Panc1 (cell line): ENCODE data around the gene CHIC2. TPM values are rescaled to one million over a fixed set of nuclear protein-coding genes. Genes with fewer than 3 reads are reported as not detected.
A peak's percentile ranks its signal among the peaks of the same experiment; 100 is the strongest.
"Not testable (repeated sequence)": the region's sequence is repeated elsewhere in the genome, so short reads cannot be mapped to it uniquely, and the experiment has no call there.

ENCODE experiments used
- ATAC-seq: fragments of 200-7000 bp; cut with Tn5 transposase; 2 replicates; pipeline ENCODE4 v1.9.1; 2020; ENCODE audit warnings: mild to moderate bottlenecking, moderate library complexity
- BruUV-seq: library from RNA; stranded (reverse); fragments of 400-500 nt; replicated peaks from 2 replicates; lab custom pipeline; 2021; lab: Mats Ljungman, UMichigan
- CTCF ChIA-PET: fragments of 300-600 bp; sonication (Branson Sonifier 250); formaldehyde crosslinking; loops from one replicate; lab custom pipeline; 2022; ENCODE audit warnings: antibody characterized with exemption; lab: Charles Lee
- POLR2A ChIA-PET: fragments of 300-600 bp; sonication (Branson Sonifier 250); formaldehyde crosslinking; loops from one replicate; lab custom pipeline; 2022; ENCODE audit warnings: antibody characterized with exemption; lab: Charles Lee
- DNase-seq: peaks from one replicate; pipeline ENCODE4 v3.0.0-alpha.2; 2010; ENCODE audit warnings: low read depth, low spot score
- H3K27ac ChIP-seq: 2 replicates; pipeline ENCODE4 v1.5.1; 2011; ENCODE audit warnings: mild to moderate bottlenecking, low read length, inconsistent platforms
- H3K27me3 ChIP-seq: fragments of 200-500 bp; sonication (Bioruptor generic); 2 replicates; pipeline ENCODE4 v1.6.0; 2014; ENCODE audit warnings: low read length, inconsistent platforms; ENCODE audit not compliant: control insufficient read depth, insufficient read depth
- H3K36me3 ChIP-seq: fragments of 200-500 bp; sonication (Bioruptor generic); 2 replicates; pipeline ENCODE4 v1.5.1; 2014; ENCODE audit warnings: inconsistent platforms, mild to moderate bottlenecking, low read length, moderate library complexity; ENCODE audit not compliant: control insufficient read depth, insufficient read depth
- H3K4me1 ChIP-seq: 2 replicates; pipeline ENCODE4 v1.5.1; 2011; ENCODE audit warnings: inconsistent platforms, mild to moderate bottlenecking, low read length, moderate library complexity; ENCODE audit not compliant: control insufficient read depth, insufficient read depth
- H3K4me3 ChIP-seq, 2 experiments: 2 replicates each; pipeline ENCODE4 v1.5.1; 2011 to 2012; ENCODE audit warnings: low read depth in 2 of 2, low read length in 2 of 2, mild to moderate bottlenecking in 2 of 2, inconsistent platforms in 1 of 2, moderate library complexity in 1 of 2
- H3K9me3 ChIP-seq: fragments of 200-500 bp; sonication (Bioruptor generic); 2 replicates; pipeline ENCODE4 v1.5.1; 2014; ENCODE audit warnings: low read depth, mild to moderate bottlenecking, inconsistent platforms, low read length, moderate library complexity; ENCODE audit not compliant: control insufficient read depth, insufficient read depth
- POLR2AphosphoS5 ChIP-seq: IDR thresholded peaks from 2 replicates; pipeline ENCODE4 v1.6.1; 2012; ENCODE audit warnings: mild to moderate bottlenecking, low read depth, low read length, moderate library complexity
- SIN3A ChIP-seq: IDR thresholded peaks from 2 replicates; pipeline ENCODE4 v1.6.1; 2012; ENCODE audit warnings: low read depth, mild to moderate bottlenecking, low read length, moderate library complexity, borderline replicate concordance; ENCODE audit not compliant: insufficient read depth
- TCF7L2 ChIP-seq: IDR thresholded peaks from 2 replicates; pipeline ENCODE4 v1.6.1; 2011; ENCODE audit warnings: mild to moderate bottlenecking, low read depth, low read length, inconsistent platforms
- in situ Hi-C: cut with HindIII; loops from 2 replicates; pipeline ENCODE4 v1.10.0; 2016; ENCODE audit warnings: low sequenced_read_pairs, low pct_unique_long_range_greater_than_20kb
- intact Hi-C: fragments of 100-400 bp; cut with micrococcal nuclease; formaldehyde crosslinking; loops from one replicate; pipeline ENCODE4 v1.10.0; 2022; ENCODE audit not compliant: unreplicated experiment
- total RNA-seq: library from RNA; stranded (reverse); gene quantifications from one replicate; pipeline ENCODE4 v1.2.1, GENCODE V29; 2021; ENCODE audit not compliant: unreplicated experiment
- TF ChIP-seq, protein P1 (sequence below): fragments of 450-650 bp; IDR thresholded peaks from 2 replicates; pipeline ENCODE4 v1.5.1; 2017; ENCODE audit warnings: mild to moderate bottlenecking
- TF ChIP-seq, protein P2 (sequence below), 2 experiments: IDR thresholded peaks; 2 replicates each; pipeline ENCODE4 v1.6.1; 2011 to 2012; ENCODE audit warnings: low read depth in 2 of 2, control low read depth in 1 of 2, low read length in 1 of 2, mild to moderate bottlenecking in 1 of 2, moderate library complexity in 1 of 2; ENCODE audit not compliant: insufficient read depth in 1 of 2

CHIC2 gene
- total RNA-seq, 1 experiment from 2014 or later = 10.3 TPM

DNA sequence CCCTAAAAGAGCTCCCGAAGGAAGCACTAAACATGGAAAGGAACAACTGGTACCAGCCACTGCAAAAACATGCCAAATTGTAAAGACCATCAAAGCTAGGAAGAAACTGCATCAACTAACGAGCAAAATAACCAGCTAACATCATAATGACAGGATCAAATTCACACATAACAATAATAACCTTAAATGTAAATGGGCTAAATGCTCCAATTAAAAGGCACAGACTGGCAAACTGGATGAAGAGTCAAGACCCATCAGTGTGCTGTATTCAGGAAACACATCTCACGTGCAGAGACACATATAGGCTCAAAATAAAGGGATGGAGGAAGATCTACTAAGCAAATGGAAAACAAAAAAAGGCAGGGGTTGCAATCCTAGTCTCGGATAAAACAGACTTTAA is 20.8 kb downstream of the CHIC2 start:
- H3K4me3 ChIP-seq, CTCF ChIA-PET, BruUV-seq, H3K9me3 ChIP-seq, DNase-seq, ATAC-seq, intact Hi-C loops, H3K27me3 ChIP-seq, H3K36me3 ChIP-seq, H3K4me1 ChIP-seq, POLR2A ChIA-PET, in situ Hi-C loops, H3K27ac ChIP-seq: not testable (repeated sequence)

DNA sequence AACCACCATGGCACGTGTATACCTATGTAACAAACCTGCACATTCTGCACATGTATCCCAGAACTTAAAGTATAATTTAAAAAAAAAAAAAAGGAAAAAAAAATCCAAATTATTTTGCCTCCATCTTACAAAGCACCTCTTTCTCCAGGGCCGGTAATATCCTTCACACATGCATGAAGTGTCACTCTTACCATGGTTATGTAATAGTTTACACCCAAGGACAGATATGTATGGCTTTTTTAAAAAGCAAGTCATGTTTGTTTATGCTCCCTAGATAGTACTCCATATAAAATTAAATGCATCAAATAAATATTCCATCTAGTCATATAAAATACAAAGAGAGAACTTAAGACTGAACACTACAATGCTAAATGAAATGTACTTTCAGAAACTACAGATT is 22.5 kb downstream of the CHIC2 start:
- no peaks in the 10 kb centered on the region for H3K36me3 ChIP-seq
- POLR2A ChIA-PET = no interaction called here
- no peaks in the 10 kb centered on the region for H3K27me3 ChIP-seq
- CTCF ChIA-PET = no interaction called here
- DNase-seq (no peak), ATAC-seq (no peak)
- BruUV-seq = TSS peak; percentile 34
- H3K9me3 ChIP-seq = no peaks in the 10 kb centered on the region
- TF ChIP-seq, protein P1, sequence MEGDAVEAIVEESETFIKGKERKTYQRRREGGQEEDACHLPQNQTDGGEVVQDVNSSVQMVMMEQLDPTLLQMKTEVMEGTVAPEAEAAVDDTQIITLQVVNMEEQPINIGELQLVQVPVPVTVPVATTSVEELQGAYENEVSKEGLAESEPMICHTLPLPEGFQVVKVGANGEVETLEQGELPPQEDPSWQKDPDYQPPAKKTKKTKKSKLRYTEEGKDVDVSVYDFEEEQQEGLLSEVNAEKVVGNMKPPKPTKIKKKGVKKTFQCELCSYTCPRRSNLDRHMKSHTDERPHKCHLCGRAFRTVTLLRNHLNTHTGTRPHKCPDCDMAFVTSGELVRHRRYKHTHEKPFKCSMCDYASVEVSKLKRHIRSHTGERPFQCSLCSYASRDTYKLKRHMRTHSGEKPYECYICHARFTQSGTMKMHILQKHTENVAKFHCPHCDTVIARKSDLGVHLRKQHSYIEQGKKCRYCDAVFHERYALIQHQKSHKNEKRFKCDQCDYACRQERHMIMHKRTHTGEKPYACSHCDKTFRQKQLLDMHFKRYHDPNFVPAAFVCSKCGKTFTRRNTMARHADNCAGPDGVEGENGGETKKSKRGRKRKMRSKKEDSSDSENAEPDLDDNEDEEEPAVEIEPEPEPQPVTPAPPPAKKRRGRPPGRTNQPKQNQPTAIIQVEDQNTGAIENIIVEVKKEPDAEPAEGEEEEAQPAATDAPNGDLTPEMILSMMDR = no peak
- no peak for TF ChIP-seq SIN3A
- H3K4me3 ChIP-seq = no peak overlapping the region
- H3K4me1 ChIP-seq = no peaks in the 10 kb centered on the region
- in situ Hi-C loops (no loop called here), intact Hi-C loops (no loop called here)
- H3K27ac ChIP-seq = no peak overlapping the region

DNA sequence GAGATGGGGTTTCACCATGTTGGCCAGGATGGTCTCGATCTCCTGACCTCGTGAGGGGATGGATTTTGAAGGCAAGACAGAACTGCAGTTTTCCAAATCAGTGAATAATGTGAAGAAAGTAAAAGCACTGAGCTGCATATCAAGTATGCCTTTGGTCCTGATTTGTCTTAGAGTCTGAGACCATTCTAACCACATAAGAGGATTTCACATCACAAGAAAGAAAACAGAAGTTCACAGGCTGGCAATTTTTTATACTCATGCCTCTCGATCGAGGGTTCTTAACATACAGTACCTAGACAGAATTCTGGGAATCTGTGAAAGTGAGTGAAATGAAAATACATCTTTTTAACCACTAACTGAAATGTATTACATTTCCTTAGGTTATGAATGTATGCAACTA is 23.3 kb downstream of the CHIC2 start:
- TF ChIP-seq TCF7L2 = no peak
- TF ChIP-seq, protein P1 = no peak
- TF ChIP-seq POLR2AphosphoS5 = no peak
- no peak for TF ChIP-seq SIN3A
- TF ChIP-seq, protein P2, sequence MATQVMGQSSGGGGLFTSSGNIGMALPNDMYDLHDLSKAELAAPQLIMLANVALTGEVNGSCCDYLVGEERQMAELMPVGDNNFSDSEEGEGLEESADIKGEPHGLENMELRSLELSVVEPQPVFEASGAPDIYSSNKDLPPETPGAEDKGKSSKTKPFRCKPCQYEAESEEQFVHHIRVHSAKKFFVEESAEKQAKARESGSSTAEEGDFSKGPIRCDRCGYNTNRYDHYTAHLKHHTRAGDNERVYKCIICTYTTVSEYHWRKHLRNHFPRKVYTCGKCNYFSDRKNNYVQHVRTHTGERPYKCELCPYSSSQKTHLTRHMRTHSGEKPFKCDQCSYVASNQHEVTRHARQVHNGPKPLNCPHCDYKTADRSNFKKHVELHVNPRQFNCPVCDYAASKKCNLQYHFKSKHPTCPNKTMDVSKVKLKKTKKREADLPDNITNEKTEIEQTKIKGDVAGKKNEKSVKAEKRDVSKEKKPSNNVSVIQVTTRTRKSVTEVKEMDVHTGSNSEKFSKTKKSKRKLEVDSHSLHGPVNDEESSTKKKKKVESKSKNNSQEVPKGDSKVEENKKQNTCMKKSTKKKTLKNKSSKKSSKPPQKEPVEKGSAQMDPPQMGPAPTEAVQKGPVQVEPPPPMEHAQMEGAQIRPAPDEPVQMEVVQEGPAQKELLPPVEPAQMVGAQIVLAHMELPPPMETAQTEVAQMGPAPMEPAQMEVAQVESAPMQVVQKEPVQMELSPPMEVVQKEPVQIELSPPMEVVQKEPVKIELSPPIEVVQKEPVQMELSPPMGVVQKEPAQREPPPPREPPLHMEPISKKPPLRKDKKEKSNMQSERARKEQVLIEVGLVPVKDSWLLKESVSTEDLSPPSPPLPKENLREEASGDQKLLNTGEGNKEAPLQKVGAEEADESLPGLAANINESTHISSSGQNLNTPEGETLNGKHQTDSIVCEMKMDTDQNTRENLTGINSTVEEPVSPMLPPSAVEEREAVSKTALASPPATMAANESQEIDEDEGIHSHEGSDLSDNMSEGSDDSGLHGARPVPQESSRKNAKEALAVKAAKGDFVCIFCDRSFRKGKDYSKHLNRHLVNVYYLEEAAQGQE (IDR thresholded peaks at IDR 0.05; ENCODE audit: insufficient read depth in 1 of 2, low read depth in 2 of 2, low read length in 1 of 2) = no peak
- no peak for ATAC-seq
- no peaks in the 10 kb centered on the region for H3K27me3 ChIP-seq
- H3K27ac ChIP-seq = no peak overlapping the region
- in situ Hi-C loops (no loop called here), intact Hi-C loops (no loop called here)
- no peaks in the 10 kb centered on the region for H3K4me1 ChIP-seq
- ChIA-PET POLR2A (no interaction called here), CTCF (no interaction called here)
- no peak overlapping the region for H3K4me3 ChIP-seq
- no peak for DNase-seq
- no TSS peak for BruUV-seq
- H3K9me3 ChIP-seq = no peaks in the 10 kb centered on the region
- H3K36me3 ChIP-seq = no peaks in the 10 kb centered on the region
